ENCODE data around the gene TPM3. TPM values are rescaled to one million over a fixed set of nuclear protein-coding genes. Genes with fewer than 3 reads are reported as not detected.

Gene TPM3
- total and polyA plus RNA-seq, 10 of the 15 experiments (the other 5 are each of a cell fraction or from before 2014, with no cell fraction given): 270 to 759 (median 505) TPM

DNA sequence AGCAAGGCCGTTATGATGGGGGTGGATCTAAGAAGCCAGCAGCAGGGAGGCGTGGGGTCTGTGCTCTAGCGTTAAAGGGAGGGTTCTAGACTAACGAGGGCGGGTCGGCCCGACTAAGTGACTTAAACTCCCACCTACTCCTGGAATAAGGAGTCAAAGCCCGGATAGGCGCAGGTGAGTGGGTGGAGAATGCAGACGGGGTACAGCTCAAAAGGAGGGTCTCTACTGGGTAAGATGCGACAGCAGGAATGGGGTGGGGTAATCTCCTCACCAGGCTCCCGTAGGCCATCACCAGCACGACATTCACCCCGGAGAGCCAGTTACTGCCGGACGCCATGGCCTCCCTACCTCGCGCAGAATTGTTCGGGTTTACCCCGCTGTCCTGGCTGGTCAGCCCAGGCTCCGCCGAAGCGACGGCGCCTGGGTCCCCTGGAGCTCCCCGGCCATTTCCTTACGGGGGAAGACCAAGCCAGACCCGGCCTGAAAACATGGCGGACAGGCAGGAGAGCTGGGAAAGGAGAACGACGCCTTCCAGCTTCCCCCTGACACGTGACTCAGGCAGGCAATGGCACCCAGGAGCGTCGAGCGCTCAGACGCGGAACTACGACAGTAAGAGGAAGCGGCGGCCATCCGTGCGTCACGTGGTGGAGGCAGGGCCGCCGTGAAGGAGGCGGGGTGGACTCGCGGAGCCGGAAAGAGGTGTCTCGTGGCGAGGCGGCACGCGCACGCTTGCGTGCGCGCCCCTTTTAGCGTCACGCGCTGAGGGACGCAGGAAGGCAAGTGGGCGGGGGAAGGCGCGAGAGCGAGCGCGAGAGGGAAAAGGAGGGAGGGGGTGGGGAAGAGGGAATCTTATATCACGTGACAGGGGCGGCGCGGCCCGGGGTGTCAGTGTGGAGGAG, 28.4 kb upstream of the TPM3 start, which contains the start of gene UBAP2L (continued):
- TF ChIP-seq BRCA1 (IDR thresholded peaks at IDR 0.05; ENCODE audit: low read depth, low read length) (no peak), SMAD5 (IDR thresholded peaks at IDR 0.05; ENCODE audit: low read depth) (peak; percentile 35), ZSCAN29 (IDR thresholded peaks at IDR 0.05) (no peak), JUND (IDR thresholded peaks at IDR 0.05; ENCODE audit: low read depth, low read length) (no peak), CHD1 (IDR thresholded peaks at IDR 0.05; ENCODE audit: low read depth, low read length) (no peak), FOXK2 (IDR thresholded peaks at IDR 0.05) (no peak; the same call in 1 of the 2 replicates), POLR2AphosphoS2 (IDR thresholded peaks at IDR 0.05; ENCODE audit: low read depth, low read length) (peak; percentile 77; the same call in 1 of the 2 replicates), CHD4 (IDR thresholded peaks at IDR 0.05) (no peak), RBBP5 (conservative IDR thresholded peaks at IDR 0.05) (no peak), NKRF (conservative IDR thresholded peaks at IDR 0.05) (peak; percentile 88), CREB1 (IDR thresholded peaks at IDR 0.05; ENCODE audit: low read depth) (no peak; the same call in 1 of the 2 replicates), CBX3 (IDR thresholded peaks at IDR 0.05; ENCODE audit: borderline replicate concordance, low read depth) (no peak), BCL11A (IDR thresholded peaks at IDR 0.05; ENCODE audit: low read depth, low read length) (peak; percentile 33; the same call in 1 of the 2 replicates), TCF7 (IDR thresholded peaks at IDR 0.05; ENCODE audit: borderline replicate concordance) (no peak), GATAD2B (conservative IDR thresholded peaks at IDR 0.05; ENCODE audit: low read depth) (peak; percentile 89), ATF3 (IDR thresholded peaks at IDR 0.05; ENCODE audit: borderline replicate concordance, extremely low read depth, low read depth, low read length) (peak; percentile 90), STAT1 (conservative IDR thresholded peaks at IDR 0.05) (0 out of 2 replicates have a peak, but pooled peaks have one; percentile 49), SP1 (IDR thresholded peaks at IDR 0.05; ENCODE audit: low read depth, low read length) (peak; percentile 60), ZZZ3 (IDR thresholded peaks at IDR 0.05; ENCODE audit: control insufficient read depth, insufficient read length, low read depth) (no peak), ZBED1 (IDR thresholded peaks at IDR 0.05; ENCODE audit: borderline replicate concordance) (peak; percentile 10; the same call in 1 of the 2 replicates)
- TF ChIP-seq, protein P1, sequence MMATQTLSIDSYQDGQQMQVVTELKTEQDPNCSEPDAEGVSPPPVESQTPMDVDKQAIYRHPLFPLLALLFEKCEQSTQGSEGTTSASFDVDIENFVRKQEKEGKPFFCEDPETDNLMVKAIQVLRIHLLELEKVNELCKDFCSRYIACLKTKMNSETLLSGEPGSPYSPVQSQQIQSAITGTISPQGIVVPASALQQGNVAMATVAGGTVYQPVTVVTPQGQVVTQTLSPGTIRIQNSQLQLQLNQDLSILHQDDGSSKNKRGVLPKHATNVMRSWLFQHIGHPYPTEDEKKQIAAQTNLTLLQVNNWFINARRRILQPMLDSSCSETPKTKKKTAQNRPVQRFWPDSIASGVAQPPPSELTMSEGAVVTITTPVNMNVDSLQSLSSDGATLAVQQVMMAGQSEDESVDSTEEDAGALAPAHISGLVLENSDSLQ (IDR thresholded peaks at IDR 0.05): peak; percentile 75; the same call in 1 of the 2 replicates
- TF ChIP-seq, protein P2, sequence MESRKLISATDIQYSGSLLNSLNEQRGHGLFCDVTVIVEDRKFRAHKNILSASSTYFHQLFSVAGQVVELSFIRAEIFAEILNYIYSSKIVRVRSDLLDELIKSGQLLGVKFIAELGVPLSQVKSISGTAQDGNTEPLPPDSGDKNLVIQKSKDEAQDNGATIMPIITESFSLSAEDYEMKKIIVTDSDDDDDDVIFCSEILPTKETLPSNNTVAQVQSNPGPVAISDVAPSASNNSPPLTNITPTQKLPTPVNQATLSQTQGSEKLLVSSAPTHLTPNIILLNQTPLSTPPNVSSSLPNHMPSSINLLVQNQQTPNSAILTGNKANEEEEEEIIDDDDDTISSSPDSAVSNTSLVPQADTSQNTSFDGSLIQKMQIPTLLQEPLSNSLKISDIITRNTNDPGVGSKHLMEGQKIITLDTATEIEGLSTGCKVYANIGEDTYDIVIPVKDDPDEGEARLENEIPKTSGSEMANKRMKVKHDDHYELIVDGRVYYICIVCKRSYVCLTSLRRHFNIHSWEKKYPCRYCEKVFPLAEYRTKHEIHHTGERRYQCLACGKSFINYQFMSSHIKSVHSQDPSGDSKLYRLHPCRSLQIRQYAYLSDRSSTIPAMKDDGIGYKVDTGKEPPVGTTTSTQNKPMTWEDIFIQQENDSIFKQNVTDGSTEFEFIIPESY (IDR thresholded peaks at IDR 0.05): no peak
- TF ChIP-seq, protein P3, sequence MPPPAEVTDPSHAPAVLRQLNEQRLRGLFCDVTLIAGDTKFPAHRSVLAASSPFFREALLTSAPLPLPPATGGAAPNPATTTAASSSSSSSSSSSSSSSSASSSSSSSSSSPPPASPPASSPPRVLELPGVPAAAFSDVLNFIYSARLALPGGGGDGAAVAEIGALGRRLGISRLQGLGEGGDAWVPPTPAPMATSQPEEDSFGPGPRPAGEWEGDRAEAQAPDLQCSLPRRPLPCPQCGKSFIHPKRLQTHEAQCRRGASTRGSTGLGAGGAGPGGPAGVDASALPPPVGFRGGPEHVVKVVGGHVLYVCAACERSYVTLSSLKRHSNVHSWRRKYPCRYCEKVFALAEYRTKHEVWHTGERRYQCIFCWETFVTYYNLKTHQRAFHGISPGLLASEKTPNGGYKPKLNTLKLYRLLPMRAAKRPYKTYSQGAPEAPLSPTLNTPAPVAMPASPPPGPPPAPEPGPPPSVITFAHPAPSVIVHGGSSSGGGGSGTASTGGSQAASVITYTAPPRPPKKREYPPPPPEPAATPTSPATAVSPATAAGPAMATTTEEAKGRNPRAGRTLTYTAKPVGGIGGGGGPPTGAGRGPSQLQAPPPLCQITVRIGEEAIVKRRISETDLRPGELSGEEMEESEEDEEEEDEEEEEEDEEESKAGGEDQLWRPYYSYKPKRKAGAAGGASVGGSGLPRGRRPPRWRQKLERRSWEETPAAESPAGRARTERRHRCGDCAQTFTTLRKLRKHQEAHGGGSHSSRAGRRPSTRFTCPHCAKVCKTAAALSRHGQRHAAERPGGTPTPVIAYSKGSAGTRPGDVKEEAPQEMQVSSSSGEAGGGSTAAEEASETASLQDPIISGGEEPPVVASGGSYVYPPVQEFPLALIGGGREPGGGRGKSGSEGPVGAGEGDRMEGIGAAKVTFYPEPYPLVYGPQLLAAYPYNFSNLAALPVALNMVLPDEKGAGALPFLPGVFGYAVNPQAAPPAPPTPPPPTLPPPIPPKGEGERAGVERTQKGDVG (CRISPR knock-in tag; IDR thresholded peaks at IDR 0.05): no peak; the same call in 1 of the 2 replicates

Measured in GM12878 (cell line).